WTC11 (cell line): Measurements from ENCODE around the gene ADGRF5. TPM values are rescaled to one million over a fixed set of nuclear protein-coding genes. Genes with fewer than 3 reads are reported as not detected.

ENCODE experiments used
- ATAC-seq: fragments of 200-7000 bp; cut with Tn5 transposase; 2 replicates; pipeline ENCODE4 v1.10.0; 2021; ENCODE audit warnings: mild to moderate bottlenecking, moderate library complexity
- CTCF ChIA-PET: fragments of 300-600 bp; sonication (Branson Sonifier 250); formaldehyde crosslinking; loops from one replicate; lab custom pipeline; 2021; ENCODE audit warnings: antibody characterized with exemption; lab: Charles Lee
- POLR2A ChIA-PET: fragments of 350-600 bp; sonication (Branson Sonifier 250); formaldehyde crosslinking; loops from one replicate; lab custom pipeline; 2021; ENCODE audit warnings: antibody characterized with exemption; lab: Charles Lee
- DNase-seq: peaks from one replicate; pipeline ENCODE4 v3.0.0; 2021; ENCODE audit warnings: low spot score
- H3K27ac Mint-ChIP-seq: 2 replicates; pipeline ENCODE4 v1.8.0; 2021; ENCODE audit warnings: mixed read lengths
- H3K27me3 Mint-ChIP-seq: 2 replicates; pipeline ENCODE4 v1.8.0; 2021; ENCODE audit warnings: low read depth, mild to moderate bottlenecking, moderate library complexity, mixed read lengths
- H3K36me3 Mint-ChIP-seq: 2 replicates; pipeline ENCODE4 v1.8.0; 2021; ENCODE audit warnings: mixed read lengths
- H3K4me1 Mint-ChIP-seq: 2 replicates; pipeline ENCODE4 v1.8.0; 2022; ENCODE audit warnings: mixed read lengths
- H3K4me3 Mint-ChIP-seq: 2 replicates; pipeline ENCODE4 v1.8.0; 2021; ENCODE audit warnings: mild to moderate bottlenecking, moderate library complexity, mixed read lengths
- H3K9me3 Mint-ChIP-seq: 2 replicates; pipeline ENCODE4 v1.8.0; 2021; ENCODE audit warnings: mixed read lengths
- CDX4 ChIP-seq: fragments of 250-450 bp; sonication (Bioruptor Pico); IDR thresholded peaks from 2 replicates; pipeline ENCODE4 v1.9.0; 2021; ENCODE audit warnings: moderate library complexity, mild to moderate bottlenecking, inconsistent platforms, borderline replicate concordance
- EMX1 ChIP-seq: fragments of 250-450 bp; sonication (Bioruptor Pico); IDR thresholded peaks from 2 replicates; pipeline ENCODE4 v1.8.0; 2021; ENCODE audit warnings: mild to moderate bottlenecking
- FOXJ3 ChIP-seq: sonication (generic); formaldehyde crosslinking; IDR thresholded peaks from 2 replicates; pipeline ENCODE4 v1.9.0; 2021; ENCODE audit warnings: missing genetic modification reagents, mild to moderate bottlenecking, borderline replicate concordance
- NR1H2 ChIP-seq: sonication (generic); formaldehyde crosslinking; IDR thresholded peaks from 2 replicates; pipeline ENCODE4 v1.9.0; 2021; ENCODE audit warnings: mild to moderate bottlenecking, moderate library complexity, missing genetic modification reagents
- NR3C1 ChIP-seq: sonication (generic); formaldehyde crosslinking; conservative IDR thresholded peaks from 2 replicates; pipeline ENCODE4 v1.8.1; 2023; ENCODE audit warnings: low read depth, mild to moderate bottlenecking, missing genetic modification reagents
- RORB ChIP-seq: fragments of 250-450 bp; sonication (Bioruptor Pico); IDR thresholded peaks from 2 replicates; pipeline ENCODE4 v1.9.0; 2021; ENCODE audit warnings: mild to moderate bottlenecking
- SP1 ChIP-seq: sonication (generic); formaldehyde crosslinking; conservative IDR thresholded peaks from 2 replicates; pipeline ENCODE4 v1.8.1; 2022; ENCODE audit warnings: missing genetic modification reagents
- TEAD1 ChIP-seq: sonication (generic); formaldehyde crosslinking; IDR thresholded peaks from 2 replicates; pipeline ENCODE4 v1.8.0; 2022; ENCODE audit warnings: mild to moderate bottlenecking, missing genetic modification reagents
- ZNF121 ChIP-seq: sonication (generic); formaldehyde crosslinking; IDR thresholded peaks from 2 replicates; pipeline ENCODE4 v1.8.0; 2023; ENCODE audit warnings: missing genetic modification reagents
- ZNF138 ChIP-seq: sonication (generic); formaldehyde crosslinking; conservative IDR thresholded peaks from 2 replicates; pipeline ENCODE4 v1.8.1; 2022; ENCODE audit warnings: mild to moderate bottlenecking, moderate library complexity, missing genetic modification reagents
- ZNF219 ChIP-seq: sonication (generic); formaldehyde crosslinking; IDR thresholded peaks from 2 replicates; pipeline ENCODE4 v1.8.0; 2023; ENCODE audit warnings: missing genetic modification reagents, mild to moderate bottlenecking, borderline replicate concordance
- ZNF317 ChIP-seq: sonication (generic); formaldehyde crosslinking; IDR thresholded peaks from 2 replicates; pipeline ENCODE4 v1.8.1; 2023; ENCODE audit warnings: low read depth, mild to moderate bottlenecking, moderate library complexity, missing genetic modification reagents, borderline replicate concordance
- ZNF423 ChIP-seq: fragments of 250-450 bp; sonication (Bioruptor Pico); IDR thresholded peaks from 2 replicates; pipeline ENCODE4 v2.1.2; 2022; ENCODE audit warnings: mild to moderate bottlenecking, moderate library complexity
- total RNA-seq: library from RNA; stranded (reverse); gene quantifications from 3 replicates; pipeline ENCODE4 v1.2.3, GENCODE V29; 2021
- TF ChIP-seq, protein P1 (sequence below): sonication (generic); formaldehyde crosslinking; IDR thresholded peaks from 2 replicates; pipeline ENCODE4 v1.8.1; 2023; ENCODE audit warnings: mild to moderate bottlenecking, missing genetic modification reagents, borderline replicate concordance
- TF ChIP-seq, protein P2 (sequence below): sonication (generic); formaldehyde crosslinking; IDR thresholded peaks from 2 replicates; pipeline ENCODE4 v1.8.1; 2023; ENCODE audit warnings: mild to moderate bottlenecking, missing genetic modification reagents, moderate library complexity
- TF ChIP-seq, protein P3 (sequence below): sonication (generic); formaldehyde crosslinking; IDR thresholded peaks from 2 replicates; pipeline ENCODE4 v1.8.1; 2022; ENCODE audit warnings: low read depth, mild to moderate bottlenecking, moderate library complexity, missing genetic modification reagents, borderline replicate concordance
- TF ChIP-seq, protein P4 (sequence below): sonication (generic); formaldehyde crosslinking; IDR thresholded peaks from 2 replicates; pipeline ENCODE4 v1.8.1; 2023; ENCODE audit warnings: mild to moderate bottlenecking, missing genetic modification reagents

The ADGRF5 gene
- total RNA-seq, 1 experiment from 2014 or later = 0.24 TPM

DNA sequence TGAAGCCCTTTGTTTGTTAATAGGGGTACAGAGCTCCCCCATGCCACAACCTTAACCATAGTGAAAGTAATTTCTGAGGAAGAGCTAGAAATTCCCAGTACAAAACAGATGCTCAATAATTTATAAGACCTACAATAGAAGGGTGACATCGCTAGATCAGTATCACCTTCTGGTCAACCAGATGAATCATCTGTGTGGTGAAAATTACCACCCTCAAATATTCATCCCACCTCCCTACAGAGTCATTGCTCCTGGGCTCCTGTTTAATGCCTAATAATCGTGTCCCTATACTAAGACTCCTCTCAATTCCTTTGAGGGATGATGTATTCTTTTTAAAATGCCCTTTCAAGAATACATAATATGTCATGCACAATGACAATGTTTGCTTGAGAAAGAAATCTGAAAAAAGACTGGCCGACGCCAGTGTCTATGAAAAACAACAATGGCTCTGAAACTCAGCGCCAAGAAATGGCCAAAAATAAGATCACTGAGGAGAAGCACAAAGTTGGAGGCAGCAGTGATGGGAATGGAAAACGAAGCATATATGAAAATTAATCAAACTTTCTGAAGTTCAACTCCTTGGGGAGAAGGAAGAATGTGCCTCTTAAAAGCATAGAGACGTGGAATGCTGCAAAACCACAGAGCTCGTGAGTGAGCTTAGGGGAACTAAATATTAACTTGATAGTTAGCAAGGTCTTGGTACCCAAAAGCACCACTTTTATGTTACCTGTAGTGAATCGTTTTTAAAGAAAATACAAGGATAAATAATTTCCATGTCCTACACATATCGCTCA is 11.0 kb upstream of the ADGRF5 start:
- ChIA-PET CTCF (no interaction called here), POLR2A (no interaction called here)
- H3K4me3 Mint-ChIP-seq = no peak overlapping the region
- ATAC-seq (no peak), DNase-seq (no peak)
- no peak overlapping the region for H3K27ac Mint-ChIP-seq
- TF ChIP-seq CDX4 (CRISPR knock-in tag) (no peak), ZNF423 (no peak), ZNF121 (CRISPR knock-in tag) (no peak), ZNF219 (CRISPR knock-in tag) (no peak), FOXJ3 (CRISPR knock-in tag) (no peak), NR1H2 (no peak), SP1 (CRISPR knock-in tag) (no peak), ZNF138 (no peak)
- TF ChIP-seq, protein P1, sequence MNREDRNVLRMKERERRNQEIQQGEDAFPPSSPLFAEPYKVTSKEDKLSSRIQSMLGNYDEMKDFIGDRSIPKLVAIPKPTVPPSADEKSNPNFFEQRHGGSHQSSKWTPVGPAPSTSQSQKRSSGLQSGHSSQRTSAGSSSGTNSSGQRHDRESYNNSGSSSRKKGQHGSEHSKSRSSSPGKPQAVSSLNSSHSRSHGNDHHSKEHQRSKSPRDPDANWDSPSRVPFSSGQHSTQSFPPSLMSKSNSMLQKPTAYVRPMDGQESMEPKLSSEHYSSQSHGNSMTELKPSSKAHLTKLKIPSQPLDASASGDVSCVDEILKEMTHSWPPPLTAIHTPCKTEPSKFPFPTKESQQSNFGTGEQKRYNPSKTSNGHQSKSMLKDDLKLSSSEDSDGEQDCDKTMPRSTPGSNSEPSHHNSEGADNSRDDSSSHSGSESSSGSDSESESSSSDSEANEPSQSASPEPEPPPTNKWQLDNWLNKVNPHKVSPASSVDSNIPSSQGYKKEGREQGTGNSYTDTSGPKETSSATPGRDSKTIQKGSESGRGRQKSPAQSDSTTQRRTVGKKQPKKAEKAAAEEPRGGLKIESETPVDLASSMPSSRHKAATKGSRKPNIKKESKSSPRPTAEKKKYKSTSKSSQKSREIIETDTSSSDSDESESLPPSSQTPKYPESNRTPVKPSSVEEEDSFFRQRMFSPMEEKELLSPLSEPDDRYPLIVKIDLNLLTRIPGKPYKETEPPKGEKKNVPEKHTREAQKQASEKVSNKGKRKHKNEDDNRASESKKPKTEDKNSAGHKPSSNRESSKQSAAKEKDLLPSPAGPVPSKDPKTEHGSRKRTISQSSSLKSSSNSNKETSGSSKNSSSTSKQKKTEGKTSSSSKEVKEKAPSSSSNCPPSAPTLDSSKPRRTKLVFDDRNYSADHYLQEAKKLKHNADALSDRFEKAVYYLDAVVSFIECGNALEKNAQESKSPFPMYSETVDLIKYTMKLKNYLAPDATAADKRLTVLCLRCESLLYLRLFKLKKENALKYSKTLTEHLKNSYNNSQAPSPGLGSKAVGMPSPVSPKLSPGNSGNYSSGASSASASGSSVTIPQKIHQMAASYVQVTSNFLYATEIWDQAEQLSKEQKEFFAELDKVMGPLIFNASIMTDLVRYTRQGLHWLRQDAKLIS (CRISPR knock-in tag) = no peak
- TF ChIP-seq, protein P2, sequence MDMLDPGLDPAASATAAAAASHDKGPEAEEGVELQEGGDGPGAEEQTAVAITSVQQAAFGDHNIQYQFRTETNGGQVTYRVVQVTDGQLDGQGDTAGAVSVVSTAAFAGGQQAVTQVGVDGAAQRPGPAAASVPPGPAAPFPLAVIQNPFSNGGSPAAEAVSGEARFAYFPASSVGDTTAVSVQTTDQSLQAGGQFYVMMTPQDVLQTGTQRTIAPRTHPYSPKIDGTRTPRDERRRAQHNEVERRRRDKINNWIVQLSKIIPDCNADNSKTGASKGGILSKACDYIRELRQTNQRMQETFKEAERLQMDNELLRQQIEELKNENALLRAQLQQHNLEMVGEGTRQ = no peak
- TF ChIP-seq, protein P3, sequence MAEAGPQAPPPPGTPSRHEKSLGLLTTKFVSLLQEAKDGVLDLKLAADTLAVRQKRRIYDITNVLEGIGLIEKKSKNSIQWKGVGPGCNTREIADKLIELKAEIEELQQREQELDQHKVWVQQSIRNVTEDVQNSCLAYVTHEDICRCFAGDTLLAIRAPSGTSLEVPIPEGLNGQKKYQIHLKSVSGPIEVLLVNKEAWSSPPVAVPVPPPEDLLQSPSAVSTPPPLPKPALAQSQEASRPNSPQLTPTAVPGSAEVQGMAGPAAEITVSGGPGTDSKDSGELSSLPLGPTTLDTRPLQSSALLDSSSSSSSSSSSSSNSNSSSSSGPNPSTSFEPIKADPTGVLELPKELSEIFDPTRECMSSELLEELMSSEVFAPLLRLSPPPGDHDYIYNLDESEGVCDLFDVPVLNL = no peak
- H3K27me3 Mint-ChIP-seq = no peaks in the 10 kb centered on the region
- no peaks in the 10 kb centered on the region for H3K36me3 Mint-ChIP-seq
- peaks cover 15% of the 10 kb centered on the region for H3K4me1 Mint-ChIP-seq
- no peaks in the 10 kb centered on the region for H3K9me3 Mint-ChIP-seq

GRCh38 chr6:46931416-46931815 is 9.7 kb upstream of the ADGRF5 start:
- Mint-ChIP-seq H3K4me3 (no peak overlapping the region), H3K9me3 (no peaks in the 10 kb centered on the region)
- ATAC-seq (no peak), DNase-seq (no peak)
- CTCF ChIA-PET = no interaction called here
- TF ChIP-seq TEAD1 (CRISPR knock-in tag) = no peak
- TF ChIP-seq, protein P4, sequence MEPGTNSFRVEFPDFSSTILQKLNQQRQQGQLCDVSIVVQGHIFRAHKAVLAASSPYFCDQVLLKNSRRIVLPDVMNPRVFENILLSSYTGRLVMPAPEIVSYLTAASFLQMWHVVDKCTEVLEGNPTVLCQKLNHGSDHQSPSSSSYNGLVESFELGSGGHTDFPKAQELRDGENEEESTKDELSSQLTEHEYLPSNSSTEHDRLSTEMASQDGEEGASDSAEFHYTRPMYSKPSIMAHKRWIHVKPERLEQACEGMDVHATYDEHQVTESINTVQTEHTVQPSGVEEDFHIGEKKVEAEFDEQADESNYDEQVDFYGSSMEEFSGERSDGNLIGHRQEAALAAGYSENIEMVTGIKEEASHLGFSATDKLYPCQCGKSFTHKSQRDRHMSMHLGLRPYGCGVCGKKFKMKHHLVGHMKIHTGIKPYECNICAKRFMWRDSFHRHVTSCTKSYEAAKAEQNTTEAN (CRISPR knock-in tag) = no peak
- TF ChIP-seq ZNF317 (CRISPR knock-in tag) = no peak
- TF ChIP-seq RORB (CRISPR knock-in tag) = no peak
- no peak for TF ChIP-seq NR3C1 (CRISPR knock-in tag)
- TF ChIP-seq EMX1 (CRISPR knock-in tag) = no peak
- TF ChIP-seq, all 79 proteins: peak for 0
- no peaks in the 10 kb centered on the region for H3K36me3 Mint-ChIP-seq
- no peak overlapping the region for H3K27ac Mint-ChIP-seq
- peaks cover 13% of the 10 kb centered on the region for H3K4me1 Mint-ChIP-seq
- H3K27me3 Mint-ChIP-seq = no peaks in the 10 kb centered on the region
- POLR2A ChIA-PET = no interaction called here
